HG03457 (cell line): ENCODE results near the gene FOXD3.

Experiments used
- ATAC-seq: cut with Tn5 transposase; IDR thresholded peaks from one replicate; pipeline ENCODE4 v1.9.1; 2021; ENCODE audit warnings: moderate number of reproducible peaks; ENCODE audit not compliant: unreplicated experiment

The FOXD3 gene

GRCh38 chr1:63322114-63322943 is at the start of gene FOXD3:
FOXD3 (plus strand) TSS chr1:63322567; CDS start chr1:63323059, 492 bp downstream.
- no peak for ATAC-seq

GRCh38 chr1:63272811-63273210 is 49.6 kb upstream of the FOXD3 start:
- ATAC-seq, result no peak

GRCh38 chr1:63274371-63274770 is 48.0 kb upstream of the FOXD3 start:
- no peak for ATAC-seq

GRCh38 chr1:63274979-63275378 is 47.4 kb upstream of the FOXD3 start:
- ATAC-seq, result no peak

DNA sequence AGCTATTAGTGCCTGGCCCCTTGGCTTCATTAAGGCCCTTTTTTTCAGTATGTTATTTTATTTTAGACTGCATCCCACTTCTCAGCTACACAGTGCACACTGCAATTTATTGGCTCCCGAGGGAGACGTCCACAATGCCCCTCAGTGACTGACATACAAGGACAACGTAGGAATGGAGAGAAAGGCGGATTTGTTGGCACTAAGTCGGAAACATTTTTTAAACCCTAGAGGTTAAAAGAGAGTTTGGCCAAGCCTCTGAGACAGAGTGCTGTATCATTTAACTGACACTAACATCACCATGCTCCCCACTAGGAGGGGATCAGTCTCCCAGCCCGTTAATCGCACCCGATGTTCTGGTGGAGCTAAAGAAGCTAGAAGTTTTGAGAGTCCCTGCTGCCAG is 45.7 kb upstream of the FOXD3 start:
- ATAC-seq, result no peak

DNA sequence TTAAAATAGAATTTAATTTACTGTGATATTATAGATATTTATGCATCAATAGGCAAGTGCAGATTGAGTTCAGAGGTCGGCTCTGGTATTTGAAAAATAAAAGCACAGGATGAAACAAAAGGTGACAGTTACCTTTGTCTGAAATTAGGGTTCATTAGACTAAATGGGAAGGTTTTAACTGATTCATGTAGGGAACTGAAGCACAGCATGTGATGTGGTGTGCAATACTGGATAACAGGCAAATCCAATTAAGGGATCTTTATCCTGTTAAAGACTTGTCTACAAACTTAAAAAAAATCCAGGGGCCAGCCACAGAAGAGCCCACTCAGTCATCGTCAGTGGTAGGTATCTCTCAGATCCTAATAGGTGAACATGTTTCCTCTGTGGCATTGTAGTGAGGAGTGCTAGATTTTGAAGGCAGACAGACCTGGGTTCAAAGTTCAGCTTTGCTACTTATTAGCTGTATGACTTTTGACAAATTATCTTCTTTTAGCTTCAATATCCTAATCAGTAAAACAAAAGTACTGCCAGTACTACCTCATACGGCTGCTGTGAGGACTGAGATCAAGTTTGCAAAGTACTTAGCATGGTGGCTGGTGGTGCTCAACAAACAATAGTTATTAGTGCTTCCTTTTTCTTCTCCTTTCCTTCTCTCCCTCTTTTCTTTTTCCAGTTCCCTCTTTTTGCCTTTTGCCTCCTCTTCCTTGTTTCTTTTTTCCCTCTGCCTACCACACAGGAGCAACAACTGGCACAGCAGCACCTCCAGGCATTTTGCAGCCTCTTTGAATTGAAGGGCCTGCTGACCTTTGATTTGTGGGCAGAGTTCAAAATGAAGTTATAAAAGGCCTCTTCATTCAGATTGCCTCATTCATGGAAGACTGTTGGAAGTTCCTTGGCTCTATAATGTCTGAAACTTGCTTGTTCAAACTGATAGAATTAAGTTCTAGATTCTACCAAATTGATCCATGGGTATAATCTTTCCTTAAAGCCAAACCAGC is 44.9 kb upstream of the FOXD3 start:
- ATAC-seq, result no peak

- ATAC-seq, result no peak
These were observed 40.6 kb upstream of the FOXD3 start for GRCh38 chr1:63281753-63282152.

GRCh38 chr1:63289135-63289534 is 33.2 kb upstream of the FOXD3 start:
- ATAC-seq, result no peak

GRCh38 chr1:63294803-63295594 is 27.4 kb upstream of the FOXD3 start:
- no peak for ATAC-seq

- ATAC-seq, result no peak
These were observed 18.0 kb upstream of the FOXD3 start for GRCh38 chr1:63304410-63304809.

DNA sequence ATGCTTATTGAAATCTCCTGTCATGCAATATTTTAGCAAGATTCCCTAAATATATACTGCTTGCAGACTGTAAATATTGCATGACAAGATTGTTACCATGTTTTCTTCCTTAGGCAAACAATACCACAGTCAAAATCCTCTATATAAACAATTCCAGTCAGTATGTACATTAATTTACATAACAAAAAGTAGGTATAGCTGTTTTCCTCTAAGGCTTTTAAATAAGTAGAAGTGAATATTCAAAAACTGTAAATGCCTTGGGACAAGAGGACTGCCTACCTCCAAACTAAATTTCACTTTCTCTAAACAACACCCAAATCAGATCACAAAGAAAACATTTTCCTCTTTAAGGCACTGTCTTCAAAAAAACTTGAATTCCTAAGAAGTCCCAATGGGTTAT is 17.3 kb upstream of the FOXD3 start:
- no peak for ATAC-seq

DNA sequence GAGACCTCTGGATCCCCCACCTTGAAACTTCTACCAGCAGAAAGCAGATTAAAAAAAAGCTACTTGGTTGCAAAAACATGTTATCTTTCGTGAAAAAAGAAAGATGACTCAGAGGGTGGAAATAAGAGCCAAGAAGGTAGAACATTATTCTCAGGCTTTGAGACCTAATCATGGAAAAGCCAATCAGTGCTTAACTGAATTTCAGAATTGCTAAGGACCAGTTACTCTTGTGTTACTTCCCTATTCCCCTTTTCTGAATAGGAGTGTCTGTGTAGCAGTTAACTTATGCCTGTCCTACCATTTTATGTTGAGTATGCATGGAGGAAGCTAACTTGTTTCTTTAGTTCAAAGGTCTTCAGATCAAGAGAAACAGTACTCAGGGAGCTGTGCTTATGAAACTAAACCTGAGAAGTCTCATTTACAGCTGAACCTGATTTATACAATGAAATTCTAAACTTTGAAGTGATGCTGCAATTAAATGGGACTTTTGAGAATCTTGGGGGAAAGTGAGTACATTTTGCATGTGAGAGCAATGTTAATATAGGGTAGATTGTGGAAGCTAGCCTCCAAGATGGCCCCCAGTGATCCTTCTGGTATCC is 15.1 kb upstream of the FOXD3 start:
- no peak for ATAC-seq

- no peak for ATAC-seq
These were observed 5.8 kb upstream of the FOXD3 start for GRCh38 chr1:63316598-63316983.

DNA sequence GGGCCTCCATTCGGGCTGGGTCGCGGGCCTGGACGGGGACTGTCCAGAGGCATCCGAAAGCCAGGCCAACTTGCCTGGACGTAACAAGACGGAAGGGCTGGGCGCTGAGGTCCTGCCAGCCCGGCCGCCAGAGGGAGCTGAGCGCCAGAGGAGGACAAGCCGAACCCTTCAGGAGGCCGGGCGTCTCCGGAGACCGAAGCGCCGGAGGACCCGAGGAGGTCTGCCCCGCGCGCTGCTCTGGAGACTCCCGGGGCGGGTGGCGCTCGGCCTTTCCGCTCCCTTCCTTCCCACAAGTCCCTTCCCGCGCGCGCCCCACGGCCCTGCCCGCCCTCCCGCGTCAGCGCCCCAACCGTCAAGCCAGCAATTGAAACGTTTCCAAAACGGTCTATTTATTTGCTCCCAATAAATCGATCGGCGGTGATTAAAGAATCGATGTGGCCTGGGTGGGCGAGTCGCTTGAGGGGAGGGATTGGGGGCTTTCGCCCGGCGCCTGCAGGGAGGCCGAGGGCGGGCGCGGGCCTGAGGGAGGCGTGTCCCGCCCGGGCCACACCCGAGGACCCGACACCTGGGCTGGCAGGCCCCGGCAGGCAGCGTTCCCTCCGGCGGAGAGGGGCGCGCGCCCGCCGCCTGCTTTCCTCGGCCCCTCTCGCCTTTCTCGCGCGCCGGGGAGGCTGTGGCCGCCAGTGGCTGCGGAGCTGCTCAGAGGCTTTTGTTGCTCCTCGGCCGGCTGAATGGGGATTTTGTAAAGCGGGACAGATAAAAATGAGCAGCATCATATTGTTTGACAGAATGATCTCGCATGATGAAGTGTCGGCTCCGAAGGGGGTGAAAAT is 5.2 kb upstream of the FOXD3 start:
- ATAC-seq, result no peak

- no peak for ATAC-seq
These were observed 4.6 kb upstream of the FOXD3 start for GRCh38 chr1:63317817-63318152.

GRCh38 chr1:63318201-63318979 is 4.0 kb upstream of the FOXD3 start:
- no peak for ATAC-seq

- ATAC-seq, result no peak
These were observed 3.0 kb upstream of the FOXD3 start for GRCh38 chr1:63319046-63320021.
